ENCODE measurements around the gene FBXW10B. TPM values are rescaled to one million over a fixed set of nuclear protein-coding genes. Genes with fewer than 3 reads are reported as not detected.
"Not testable (repeated sequence)": the region's sequence is repeated elsewhere in the genome, so short reads cannot be mapped to it uniquely, and the experiment has no call there.

Gene FBXW10B
- total RNA-seq, 1 experiment from 2014 or later = not detected

DNA sequence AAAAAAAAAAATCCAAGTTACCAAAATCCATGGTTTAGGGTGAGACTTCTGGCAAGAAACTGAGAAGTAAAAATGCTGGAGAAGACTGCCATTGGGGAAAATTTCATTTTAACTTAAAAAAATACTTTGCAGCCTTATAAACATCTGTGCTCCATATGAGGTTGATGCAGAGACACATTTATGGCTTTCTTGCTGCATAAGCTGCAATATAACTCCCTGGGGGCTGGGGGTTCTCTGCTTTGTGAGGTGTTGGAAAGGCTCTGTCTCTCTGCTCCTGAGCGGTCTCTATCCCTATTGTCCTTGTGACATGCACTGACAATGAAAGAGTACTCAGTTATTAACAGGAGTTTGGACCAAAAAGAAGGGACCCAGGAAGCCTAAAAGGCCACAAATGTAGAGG is 6.4 kb downstream of the FBXW10B start:
- not testable (repeated sequence) for H3K79me2 ChIP-seq (ENCODE audit: insufficient read depth, low read length); DNase-seq; H3K27ac ChIP-seq (ENCODE audit: insufficient read length, low read depth, low read length); H3K9ac ChIP-seq (ENCODE audit: extremely low read depth, insufficient read length, low read length); H3K9me3 ChIP-seq (ENCODE audit: control insufficient read depth, low read depth, low read length); H3K4me2 ChIP-seq (ENCODE audit: insufficient read depth, insufficient read length, low read length); H3K23me2 ChIP-seq (ENCODE audit: insufficient read length, low read depth, low read length, poor library complexity, severe bottlenecking); H2BK20ac ChIP-seq (ENCODE audit: low read depth, low read length, poor library complexity, severe bottlenecking); H3K27me3 Mint-ChIP-seq (ENCODE audit: low read depth); H2BK15ac ChIP-seq (ENCODE audit: low read depth, low read length); H2BK120ac ChIP-seq (ENCODE audit: low read depth, low read length, poor library complexity, severe bottlenecking); H2AK5ac ChIP-seq (ENCODE audit: insufficient read length, low read length); H2BK5ac ChIP-seq (ENCODE audit: insufficient read length, low read length); H3K4me3 Mint-ChIP-seq; H4K20me1 ChIP-seq (ENCODE audit: control insufficient read depth, insufficient read depth, insufficient read length); H2AFZ ChIP-seq (ENCODE audit: low read length); H4K91ac ChIP-seq (ENCODE audit: insufficient read length, low read depth, low read length); H4K5ac ChIP-seq (ENCODE audit: insufficient read length, low read depth, low read length); H3K27ac Mint-ChIP-seq; H3K27me3 ChIP-seq (ENCODE audit: insufficient read depth, low read length); H3K36me3 Mint-ChIP-seq (ENCODE audit: insufficient read depth in 1 of 3, low read depth in 3 of 3); H3K79me1 ChIP-seq (ENCODE audit: insufficient read depth, low read depth, low read length, poor library complexity, severe bottlenecking); H3K4me1 Mint-ChIP-seq; H4K8ac ChIP-seq (replicated peaks; ENCODE audit: insufficient read length, low read depth, low read length); H3K4me1 ChIP-seq (ENCODE audit: insufficient read depth, low read length); H3K56ac ChIP-seq (ENCODE audit: insufficient read length, low read depth, low read length); H3K23ac ChIP-seq (ENCODE audit: insufficient read length, low read depth, low read length); H3K14ac ChIP-seq (ENCODE audit: insufficient read depth, low read length); H3T11ph ChIP-seq (ENCODE audit: low read length); H2BK12ac ChIP-seq (ENCODE audit: insufficient read length, low read depth, low read length); H3K9me3 Mint-ChIP-seq; H3K4ac ChIP-seq (ENCODE audit: low read depth, low read length); H3K18ac ChIP-seq (ENCODE audit: insufficient read length, low read depth, low read length)
- WGBS (ENCODE audit: extremely low coverage, insufficient read length, low lambda C conversion rate) = no CpG with 5 or more reads among the region's 1 CpG

DNA sequence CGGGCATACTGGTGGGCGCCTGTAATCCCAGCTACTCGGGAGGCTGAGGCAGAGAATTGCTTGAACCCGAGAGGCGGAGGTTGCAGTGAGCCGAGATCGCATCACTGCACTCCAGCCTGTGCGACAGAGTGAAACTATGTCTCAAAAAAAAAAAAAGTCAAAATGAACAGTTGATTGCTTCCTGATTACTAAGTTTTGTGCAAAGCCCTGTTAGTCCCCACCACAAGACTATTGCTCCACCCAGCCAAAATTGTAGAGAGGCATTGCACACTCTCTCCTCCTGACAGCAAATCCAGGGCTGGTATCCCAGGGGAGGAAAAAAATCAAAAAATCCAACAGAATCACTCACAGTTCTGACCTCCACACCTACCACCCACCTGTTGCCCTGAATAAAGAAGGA is 26.5 kb downstream of the FBXW10B start:
- not testable (repeated sequence) for H3K27ac ChIP-seq (ENCODE audit: insufficient read length, low read depth, low read length); H2AK5ac ChIP-seq (ENCODE audit: insufficient read length, low read length); H2AFZ ChIP-seq (ENCODE audit: low read length); H3K4me3 Mint-ChIP-seq; H3K27me3 Mint-ChIP-seq (ENCODE audit: low read depth); H4K5ac ChIP-seq (ENCODE audit: insufficient read length, low read depth, low read length); H3K9me3 ChIP-seq (ENCODE audit: control insufficient read depth, low read depth, low read length); H3K27me3 ChIP-seq (ENCODE audit: insufficient read depth, low read length); H2BK5ac ChIP-seq (ENCODE audit: insufficient read length, low read length); DNase-seq; H3K4me1 ChIP-seq (ENCODE audit: insufficient read depth, low read length); H3K23ac ChIP-seq (ENCODE audit: insufficient read length, low read depth, low read length); H3K4me2 ChIP-seq (ENCODE audit: insufficient read depth, insufficient read length, low read length); H2BK120ac ChIP-seq (ENCODE audit: low read depth, low read length, poor library complexity, severe bottlenecking); H3K27ac Mint-ChIP-seq; H4K91ac ChIP-seq (ENCODE audit: insufficient read length, low read depth, low read length); H3K14ac ChIP-seq (ENCODE audit: insufficient read depth, low read length); H3K18ac ChIP-seq (ENCODE audit: insufficient read length, low read depth, low read length); H3K9me3 Mint-ChIP-seq; H3K36me3 Mint-ChIP-seq (ENCODE audit: insufficient read depth in 1 of 3, low read depth in 3 of 3); H3K79me2 ChIP-seq (ENCODE audit: insufficient read depth, low read length); H3T11ph ChIP-seq (ENCODE audit: low read length); H4K20me1 ChIP-seq (ENCODE audit: control insufficient read depth, insufficient read depth, insufficient read length); H2BK15ac ChIP-seq (ENCODE audit: low read depth, low read length); H3K23me2 ChIP-seq (ENCODE audit: insufficient read length, low read depth, low read length, poor library complexity, severe bottlenecking); H3K4ac ChIP-seq (ENCODE audit: low read depth, low read length); H4K8ac ChIP-seq (replicated peaks; ENCODE audit: insufficient read length, low read depth, low read length); H2BK12ac ChIP-seq (ENCODE audit: insufficient read length, low read depth, low read length); H3K9ac ChIP-seq (ENCODE audit: extremely low read depth, insufficient read length, low read length); H3K79me1 ChIP-seq (ENCODE audit: insufficient read depth, low read depth, low read length, poor library complexity, severe bottlenecking); H2BK20ac ChIP-seq (ENCODE audit: low read depth, low read length, poor library complexity, severe bottlenecking); H3K56ac ChIP-seq (ENCODE audit: insufficient read length, low read depth, low read length)
- H3K4me1 Mint-ChIP-seq = peaks cover 9 to 11% of the 10 kb centered on the region in 2 experiments
- no CpG with 5 or more reads among the region's 8 CpGs for WGBS (ENCODE audit: extremely low coverage, insufficient read length, low lambda C conversion rate)
